Tongue (tissue), 2 donors: Measurements from ENCODE around the gene GDPD3. TPM values are rescaled to one million over a fixed set of nuclear protein-coding genes. Genes with fewer than 3 reads are reported as not detected.

Experiments
- DNase-seq: peaks from one replicate; pipeline ENCODE4 v3.0.0-alpha.2; 2015
- total RNA-seq: library from RNA; depleted of rRNA; stranded (reverse); fragments of >200 nt; gene quantifications from one replicate; pipeline ENCODE4 v1.2.3, GENCODE V29; 2014

Gene GDPD3
- total RNA-seq, 1 donor from 2014 or later, result 3.3 TPM

- no peak for DNase-seq
Observed at GRCh38 chr16:30078744-30079143, 34.6 kb downstream of the GDPD3 start.

DNA sequence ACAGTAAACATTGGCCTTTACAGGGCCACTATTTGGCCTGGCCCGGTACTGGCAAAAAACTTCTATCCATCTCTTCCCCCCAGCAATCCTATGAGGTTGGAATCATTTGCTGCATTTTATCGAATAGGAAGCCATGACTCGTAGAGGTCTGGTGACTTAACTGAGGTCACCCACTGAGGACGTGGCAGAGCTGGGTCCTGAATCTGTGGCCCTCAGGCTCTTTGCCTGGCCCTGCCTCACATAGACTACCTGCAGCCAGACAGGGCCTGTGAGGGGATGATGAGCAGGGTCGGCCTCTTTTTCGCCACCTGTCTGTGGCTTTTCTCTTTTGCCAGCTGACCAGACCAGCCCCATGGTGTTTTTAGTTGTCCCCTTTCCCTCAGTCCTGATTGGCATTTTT lies 35.7 kb downstream of the GDPD3 start:
- DNase-seq, result no peak

DNA sequence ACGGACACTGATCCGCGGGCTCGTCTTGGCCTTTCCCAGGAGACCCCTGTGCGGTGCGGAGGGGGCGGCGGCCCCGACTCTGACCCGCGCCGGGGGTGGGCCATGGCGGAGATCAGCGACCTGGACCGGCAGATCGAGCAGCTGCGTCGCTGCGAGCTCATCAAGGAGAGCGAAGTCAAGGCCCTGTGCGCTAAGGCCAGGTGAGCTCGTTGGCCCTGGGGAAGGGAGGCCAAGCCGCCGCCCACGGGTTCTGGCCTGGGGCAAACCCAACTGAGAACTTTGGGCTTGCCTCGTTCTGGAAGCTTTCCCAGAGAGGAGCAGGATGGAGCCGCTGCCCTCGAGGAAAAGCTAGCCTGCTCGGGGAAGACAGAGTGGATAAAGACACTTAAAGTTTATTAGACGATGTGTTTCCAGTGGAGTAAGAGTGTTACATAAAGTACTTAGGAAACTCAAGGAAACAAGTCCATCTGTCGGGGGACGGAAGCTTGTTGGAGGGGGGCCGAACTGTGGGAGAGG lies 37.0 kb downstream of the GDPD3 start:
- no peak for DNase-seq

DNA sequence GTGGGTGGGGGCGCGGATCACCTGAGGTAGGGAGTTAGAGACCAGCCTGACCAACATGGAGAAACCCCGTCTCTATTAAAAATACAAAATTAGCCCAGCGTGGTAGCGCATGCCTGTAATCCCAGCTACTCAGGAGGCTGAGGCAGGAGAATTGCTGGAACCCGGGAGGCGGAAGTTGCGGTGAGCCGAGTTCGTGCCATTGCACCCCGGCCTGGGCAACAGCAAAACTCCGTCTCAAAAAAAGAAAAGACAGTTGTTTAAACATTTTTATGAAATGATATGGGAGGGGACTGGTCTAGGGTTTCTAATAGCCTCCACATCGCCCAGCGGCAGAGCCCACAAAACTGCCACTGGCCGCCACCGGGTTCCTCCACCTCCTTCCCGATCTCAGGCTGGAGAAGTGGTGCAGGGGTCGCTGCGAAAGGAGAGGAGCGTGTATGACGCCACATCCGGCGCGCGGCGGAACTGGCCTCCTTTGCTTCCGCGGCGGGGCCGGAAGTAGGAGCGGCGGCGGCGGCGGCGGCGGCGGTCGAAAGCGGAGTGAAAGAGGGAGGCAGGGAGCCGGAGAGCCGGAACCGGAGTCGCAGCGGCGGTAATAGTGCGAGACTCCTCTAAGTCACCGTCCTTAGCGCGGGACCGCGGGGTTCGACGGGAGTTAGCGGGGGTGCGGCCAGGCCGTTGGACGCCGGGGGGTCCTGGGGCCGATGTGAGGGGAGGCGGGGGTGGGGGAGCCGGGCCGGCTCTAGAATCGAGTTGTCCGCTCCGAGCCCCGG lies 37.6 kb downstream of the GDPD3 start, which contains the start of gene PPP4C:
PPP4C (plus strand) TSS at position 492 of the 773 bp plus-strand sequence. CDS start 384 bp downstream, outside the sequence.
- peak; percentile 96 for DNase-seq

GRCh38 chr16:30070490-30070889 lies 42.8 kb downstream of the GDPD3 start:
- DNase-seq, result no peak

- no peak for DNase-seq
Observed at GRCh38 chr16:30069611-30070462, 43.5 kb downstream of the GDPD3 start.

DNA sequence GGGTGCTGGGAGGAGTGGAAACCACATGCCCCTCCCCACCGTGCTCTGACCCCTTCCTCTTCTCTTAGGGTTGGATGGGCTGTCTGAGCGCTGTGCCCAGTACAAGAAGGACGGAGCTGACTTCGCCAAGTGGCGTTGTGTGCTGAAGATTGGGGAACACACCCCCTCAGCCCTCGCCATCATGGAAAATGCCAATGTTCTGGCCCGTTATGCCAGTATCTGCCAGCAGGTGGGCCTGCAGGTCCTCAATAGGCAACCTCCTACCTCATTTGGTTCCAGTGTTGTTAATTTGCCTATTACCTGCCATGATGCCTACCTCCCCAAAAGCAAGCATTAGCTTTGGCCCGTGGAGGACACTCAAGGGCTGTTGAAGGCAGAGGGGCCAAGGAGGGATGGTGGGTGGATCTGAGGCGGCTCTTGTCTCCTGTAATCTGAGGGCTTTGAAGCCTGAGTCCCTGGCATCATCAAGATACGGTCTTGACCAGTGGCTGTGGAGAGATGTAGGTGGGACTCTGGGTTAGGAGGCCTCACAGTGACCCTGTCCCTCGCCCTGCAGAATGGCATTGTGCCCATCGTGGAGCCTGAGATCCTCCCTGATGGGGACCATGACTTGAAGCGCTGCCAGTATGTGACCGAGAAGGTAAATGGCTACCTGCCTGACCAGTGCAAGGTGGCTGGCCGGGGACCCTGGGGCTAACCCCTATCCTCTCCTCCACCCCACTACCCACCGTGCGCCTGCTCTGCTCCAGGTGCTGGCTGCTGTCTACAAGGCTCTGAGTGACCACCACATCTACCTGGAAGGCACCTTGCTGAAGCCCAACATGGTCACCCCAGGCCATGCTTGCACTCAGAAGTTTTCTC lies 44.4 kb downstream of the GDPD3 start:
- no peak for DNase-seq

GRCh38 chr16:30068333-30068732 lies 45.0 kb downstream of the GDPD3 start:
- DNase-seq, result no peak

GRCh38 chr16:30067584-30067916 lies 45.8 kb downstream of the GDPD3 start:
- DNase-seq, result no peak

DNA sequence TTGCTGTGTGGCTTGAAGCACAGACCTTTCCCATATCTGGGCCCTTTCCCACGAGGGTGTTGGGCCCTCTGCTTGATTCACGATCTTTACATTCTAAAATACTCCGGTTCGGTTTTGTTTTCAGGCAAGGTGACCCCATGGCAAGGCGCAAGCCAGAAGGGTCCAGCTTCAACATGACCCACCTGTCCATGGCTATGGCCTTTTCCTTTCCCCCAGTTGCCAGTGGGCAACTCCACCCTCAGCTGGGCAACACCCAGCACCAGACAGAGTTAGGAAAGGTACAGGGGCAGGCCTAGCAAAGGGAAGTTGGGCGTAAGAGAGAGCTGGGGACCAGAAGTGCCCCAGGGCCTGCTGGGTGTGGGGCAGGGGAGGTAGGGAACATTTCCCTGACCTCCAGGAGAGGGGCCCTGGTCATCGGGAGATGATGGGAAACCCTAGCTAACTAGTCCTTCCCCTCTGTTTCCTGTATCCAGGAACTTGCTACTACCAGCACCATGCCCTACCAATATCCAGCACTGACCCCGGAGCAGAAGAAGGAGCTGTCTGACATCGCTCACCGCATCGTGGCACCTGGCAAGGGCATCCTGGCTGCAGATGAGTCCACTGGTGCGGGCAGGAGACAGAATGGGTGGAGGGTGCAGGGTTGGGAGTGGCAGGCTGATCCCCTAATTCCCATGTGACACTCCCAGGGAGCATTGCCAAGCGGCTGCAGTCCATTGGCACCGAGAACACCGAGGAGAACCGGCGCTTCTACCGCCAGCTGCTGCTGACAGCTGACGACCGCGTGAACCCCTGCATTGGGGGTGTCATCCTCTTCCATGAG lies 46.4 kb downstream of the GDPD3 start:
- DNase-seq, result peak; percentile 64

GRCh38 chr16:30065943-30066760 lies 47.2 kb downstream of the GDPD3 start:
- peak; percentile 63 for DNase-seq

DNA sequence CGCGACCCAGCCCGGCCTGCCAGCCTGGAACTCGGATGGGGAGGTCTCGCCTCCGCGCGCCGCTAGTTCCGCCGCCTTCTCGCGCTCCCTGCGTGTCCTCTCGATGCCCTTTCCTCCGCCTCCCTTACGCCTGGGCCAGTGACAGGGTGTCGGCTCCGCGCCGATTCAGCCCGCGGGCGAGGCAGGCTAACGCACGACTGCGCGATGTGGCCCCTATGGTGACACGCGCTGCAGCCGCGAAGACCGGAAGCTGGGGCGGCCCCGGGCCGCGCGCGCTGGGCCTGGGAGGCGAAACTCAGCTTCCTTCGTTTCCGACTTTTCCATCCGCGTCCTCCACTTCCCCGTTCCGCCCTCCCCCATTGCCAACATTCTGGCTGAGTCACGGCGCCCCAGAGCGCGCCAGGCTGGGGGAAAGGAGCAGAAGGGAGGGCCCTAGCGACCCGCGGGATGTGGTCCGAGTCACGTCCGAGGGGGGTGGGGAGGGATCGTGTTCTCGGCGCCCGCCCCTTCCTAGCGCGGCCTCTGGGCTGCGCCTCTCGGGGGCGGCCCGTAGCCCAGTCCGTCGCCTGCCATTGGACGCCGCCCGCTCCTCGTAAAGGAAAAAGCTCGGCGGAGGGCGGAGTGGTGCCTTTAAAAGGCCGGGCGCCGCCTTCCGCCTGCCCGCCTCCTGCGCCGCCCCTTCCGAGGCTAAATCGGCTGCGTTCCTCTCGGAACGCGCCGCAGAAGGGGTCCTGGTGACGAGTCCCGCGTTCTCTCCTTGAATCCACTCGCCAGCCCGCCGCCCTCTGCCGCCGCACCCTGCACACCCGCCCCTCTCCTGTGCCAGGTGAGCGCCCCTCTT lies 48.0 kb downstream of the GDPD3 start, which contains the start of gene ALDOA:
ALDOA (plus strand) TSS at position 659 of the 841 bp plus-strand sequence. CDS start 1,138 bp downstream, outside the sequence.
- peak; percentile 99 for DNase-seq

GRCh38 chr16:30064729-30065101 lies 48.6 kb downstream of the GDPD3 start:
- no peak for DNase-seq

- DNase-seq, result peak; percentile 84
Observed at GRCh38 chr16:30063893-30064728, 49.2 kb downstream of the GDPD3 start.

DNA sequence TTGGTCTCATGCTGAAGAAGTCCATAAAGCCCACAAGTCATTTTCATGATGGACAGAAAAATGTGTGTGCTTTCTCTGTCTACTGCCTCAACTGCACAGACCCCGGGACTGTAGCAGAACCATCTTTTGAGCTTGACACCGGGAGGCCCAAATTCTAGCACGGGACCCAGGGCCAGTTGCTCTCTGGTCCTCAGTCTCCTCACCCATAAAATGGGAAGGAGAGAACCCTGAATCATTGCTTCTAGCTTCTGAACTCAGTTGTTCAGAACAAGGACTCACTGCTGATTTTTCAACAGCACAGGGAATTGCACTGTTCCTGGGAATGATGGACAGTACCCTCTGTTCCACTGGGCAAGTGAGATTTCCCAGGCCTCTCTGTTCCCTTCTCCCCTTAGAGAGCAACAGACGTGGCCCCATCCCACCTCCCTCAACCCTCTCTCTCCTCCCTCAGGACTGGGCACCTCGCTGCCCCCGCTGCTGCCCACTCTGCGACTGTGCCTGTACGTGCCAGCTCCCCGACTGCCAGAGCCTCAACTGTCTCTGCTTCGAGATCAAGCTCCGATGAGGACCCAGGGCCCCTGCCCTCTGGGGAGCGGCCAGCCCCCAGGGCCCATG lies 50.0 kb downstream of the GDPD3 start:
- no peak for DNase-seq

DNA sequence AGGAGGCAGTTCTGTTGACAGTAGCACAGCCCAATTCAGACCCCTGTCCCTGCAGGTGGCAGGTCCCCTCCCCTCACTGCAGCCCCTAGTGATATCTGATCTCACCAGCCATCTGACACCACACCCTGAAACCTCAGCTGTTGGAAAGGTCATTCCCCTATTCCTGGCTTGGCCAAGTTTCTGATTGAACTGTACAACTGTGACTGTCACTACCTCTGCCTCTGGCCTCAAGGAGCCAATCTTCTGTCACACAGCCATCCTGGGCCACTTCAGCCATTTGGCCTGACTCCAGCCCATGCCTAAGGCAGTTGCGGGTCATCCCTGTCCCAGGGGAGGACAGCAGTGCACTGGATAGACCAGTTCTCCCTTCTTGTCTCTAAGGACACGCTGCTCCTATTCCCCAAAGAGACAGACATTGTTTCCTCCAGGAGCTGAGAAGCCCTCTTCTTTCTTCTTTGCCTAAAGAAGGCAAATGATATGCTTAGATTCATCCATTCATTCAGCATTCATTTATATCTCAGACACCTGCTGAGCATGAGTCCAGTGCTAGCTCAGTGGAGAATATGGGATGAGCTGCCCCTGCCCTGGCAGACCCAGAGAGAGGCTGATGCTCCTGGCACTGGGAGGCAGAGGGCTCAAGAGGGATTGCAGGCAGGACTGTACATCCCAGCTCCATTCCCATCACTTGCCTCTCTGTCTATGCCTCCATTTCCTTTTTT lies 52.3 kb downstream of the GDPD3 start:
- peak; percentile 95 for DNase-seq

DNA sequence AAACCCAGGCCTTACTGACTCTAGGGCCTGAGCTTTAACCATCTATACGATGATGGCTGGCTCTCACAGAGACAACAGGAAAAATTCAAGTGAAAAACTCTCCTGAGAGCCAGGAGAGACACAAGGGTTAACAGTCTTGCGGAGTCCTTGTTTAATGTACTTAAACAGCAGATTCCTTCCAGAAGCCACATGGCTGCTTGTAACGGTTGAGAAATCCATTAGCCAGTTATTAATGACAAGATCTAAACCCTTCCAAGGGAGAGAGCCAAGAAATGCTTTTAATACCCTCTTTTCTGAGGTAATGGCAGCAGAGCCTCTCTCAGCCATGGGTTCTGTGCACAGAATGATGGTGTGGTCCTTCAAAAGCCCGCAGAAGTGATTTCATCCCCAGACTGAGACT lies 53.0 kb downstream of the GDPD3 start:
- peak; percentile 86 for DNase-seq
